CD4-positive, alpha-beta T cell treated with Interleukin-15 for 4 hours (primary cell): ENCODE data around the gene WNT6.

Experiments used
- DNase-seq: peaks from one replicate; pipeline ENCODE4 v3.0.0-alpha.2; 2020; ENCODE audit warnings: low spot score

Gene WNT6

GRCh38 chr2:218859556-218859987 is at the start of gene WNT6:
TSS of gene WNT6 (plus strand) at chr2:218859805. CDS start at chr2:218860038, 233 bp downstream.
- no peak for DNase-seq

GRCh38 chr2:218810256-218810655 is 49.3 kb upstream of the WNT6 start:
- DNase-seq: no peak

- no peak for DNase-seq
These were observed 48.2 kb upstream of the WNT6 start for GRCh38 chr2:218811382-218811781.

GRCh38 chr2:218812096-218812815 is 47.3 kb upstream of the WNT6 start:
- no peak for DNase-seq

GRCh38 chr2:218812861-218813260 is 46.7 kb upstream of the WNT6 start:
- DNase-seq: no peak

GRCh38 chr2:218813771-218814460 is 45.7 kb upstream of the WNT6 start:
- DNase-seq: no peak

- DNase-seq: no peak
These were observed 44.9 kb upstream of the WNT6 start for GRCh38 chr2:218814540-218815243.

- no peak for DNase-seq
These were observed 44.4 kb upstream of the WNT6 start for GRCh38 chr2:218815244-218815637.

GRCh38 chr2:218815649-218816048 is 44.0 kb upstream of the WNT6 start:
- DNase-seq: no peak

GRCh38 chr2:218816561-218817011 is 43.0 kb upstream of the WNT6 start:
- DNase-seq: no peak

- DNase-seq: no peak
These were observed 40.5 kb upstream of the WNT6 start for GRCh38 chr2:218819093-218819492.

GRCh38 chr2:218820746-218821369 is 38.7 kb upstream of the WNT6 start:
- no peak for DNase-seq

GRCh38 chr2:218821605-218822211 is 37.9 kb upstream of the WNT6 start:
- no peak for DNase-seq

GRCh38 chr2:218822622-218823021 is 37.0 kb upstream of the WNT6 start:
- no peak for DNase-seq

- DNase-seq: no peak
These were observed 36.3 kb upstream of the WNT6 start for GRCh38 chr2:218823196-218823855.

GRCh38 chr2:218824004-218824403 is 35.6 kb upstream of the WNT6 start:
- DNase-seq: no peak

- no peak for DNase-seq
These were observed 32.8 kb upstream of the WNT6 start for GRCh38 chr2:218826791-218827190.

GRCh38 chr2:218827701-218828476 is 31.7 kb upstream of the WNT6 start:
- DNase-seq: no peak

- no peak for DNase-seq
These were observed 31.2 kb upstream of the WNT6 start for GRCh38 chr2:218828477-218828778.

- no peak for DNase-seq
These were observed 29.6 kb upstream of the WNT6 start for GRCh38 chr2:218829868-218830451.
